CD4-positive, CD25-positive, alpha-beta regulatory T cell (primary cell): ENCODE results near the gene USP9X. TPM values are rescaled to one million over a fixed set of nuclear protein-coding genes. Genes with fewer than 3 reads are reported as not detected.
A peak's percentile ranks its signal among the peaks of the same experiment; 100 is the strongest.
"Not testable (repeated sequence)": the region's sequence is repeated elsewhere in the genome, so short reads cannot be mapped to it uniquely, and the experiment has no call there.

Source experiments
- ATAC-seq, 2 donors: fragments of 150-1000 bp; cut with Tn5 transposase; one replicate each; pipeline ENCODE4 v1.10.0; 2021; ENCODE audit warnings: low read depth in 2 of 2, moderate number of reproducible peaks in 2 of 2, moderate library complexity in 1 of 2
- DNase-seq, 3 donors: peaks; one replicate each; pipeline versions ENCODE4 v3.0.0 to v3.0.0-alpha.2; 2012 to 2022; ENCODE audit warnings: mixed read lengths in 1 of 3
- H3K27ac ChIP-seq: one replicate; pipeline ENCODE4 v1.7.0; 2013; ENCODE audit warnings: mild to moderate bottlenecking, low read length; ENCODE audit not compliant: insufficient read depth, poor library complexity, severe bottlenecking
- H3K27me3 ChIP-seq: one replicate; pipeline ENCODE4 v1.7.0; 2013; ENCODE audit warnings: low read length; ENCODE audit not compliant: control insufficient read depth, insufficient read depth
- H3K36me3 ChIP-seq: one replicate; pipeline ENCODE4 v1.7.0; 2013; ENCODE audit warnings: mild to moderate bottlenecking, low read length, moderate library complexity; ENCODE audit not compliant: control insufficient read depth, insufficient read depth
- H3K4me1 ChIP-seq: 2 replicates; pipeline ENCODE4 v1.7.0; 2013; ENCODE audit warnings: mild to moderate bottlenecking, low read length; ENCODE audit not compliant: insufficient read depth, control insufficient read depth, poor library complexity, severe bottlenecking
- H3K4me3 ChIP-seq: one replicate; pipeline ENCODE4 v1.7.0; 2013; ENCODE audit warnings: low read depth, mild to moderate bottlenecking, low read length, moderate library complexity
- H3K9me3 ChIP-seq, 2 experiments: 1 replicate in 1 of 2; 2 replicates in 1 of 2; pipeline ENCODE4 v1.7.0; 2013; ENCODE audit warnings: low read length in 2 of 2, mild to moderate bottlenecking in 1 of 2, moderate library complexity in 1 of 2; ENCODE audit not compliant: control insufficient read depth in 2 of 2
- H3K27ac Mint-ChIP-seq, 3 donors: one replicate each; pipeline ENCODE4 v1.8.0; 2020 to 2022; ENCODE audit warnings: mild to moderate bottlenecking in 3 of 3, mixed read lengths in 3 of 3, moderate library complexity in 2 of 3
- H3K27me3 Mint-ChIP-seq: one replicate; pipeline ENCODE4 v1.8.0; 2022; ENCODE audit warnings: mild to moderate bottlenecking, mixed read lengths
- H3K36me3 Mint-ChIP-seq: one replicate; pipeline ENCODE4 v1.8.0; 2020; ENCODE audit warnings: mixed read lengths
- H3K4me1 Mint-ChIP-seq, 4 donors: one replicate each; pipeline ENCODE4 v1.8.0; 2020 to 2022; ENCODE audit warnings: mixed read lengths in 4 of 4, mild to moderate bottlenecking in 1 of 4
- H3K4me3 Mint-ChIP-seq, 4 donors: one replicate each; pipeline ENCODE4 v1.8.0; 2020 to 2022; ENCODE audit warnings: mild to moderate bottlenecking in 4 of 4, mixed read lengths in 4 of 4, moderate library complexity in 3 of 4
- H3K9me3 Mint-ChIP-seq, 7 donors: one replicate each; pipeline ENCODE4 v1.8.0; 2020 to 2022; ENCODE audit warnings: mixed read lengths in 7 of 7, mild to moderate bottlenecking in 3 of 7, moderate library complexity in 2 of 7
- polyA plus RNA-seq, 4 donors: library from polyadenylated mRNA; unstranded; fragments of 300-500 nt; fragmentation: Illumina TruSeq; gene quantifications; one replicate each; pipeline ENCODE4 v1.2.3, GENCODE V29; 2021
- total RNA-seq: library from RNA; stranded (reverse); gene quantifications from one replicate; pipeline ENCODE4 v1.2.3, GENCODE V29; 2022

USP9X gene
- total and polyA plus RNA-seq, 5 donors from 2014 or later = 19.5 to 101 (median 23.0) TPM

DNA sequence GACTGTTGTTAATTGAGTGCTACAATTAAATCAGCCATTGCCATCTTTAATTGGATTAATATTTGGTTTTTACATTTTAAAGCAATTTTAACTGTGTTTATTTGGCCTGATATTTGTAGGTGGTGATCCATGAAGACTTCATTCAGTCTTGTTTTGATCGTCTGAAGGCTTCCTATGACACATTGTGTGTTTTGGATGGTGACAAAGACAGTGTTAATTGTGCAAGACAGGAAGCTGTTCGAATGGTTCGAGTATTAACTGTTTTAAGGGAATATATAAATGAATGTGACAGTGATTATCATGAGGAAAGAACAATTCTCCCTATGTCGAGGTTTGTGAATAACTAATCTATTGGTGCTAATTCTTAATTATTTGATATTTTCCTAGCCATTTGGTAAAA lies 82.6 kb downstream of the USP9X start:
- no peaks in the 10 kb centered on the region for H3K27me3 ChIP-seq
- H3K36me3 Mint-ChIP-seq = peaks cover 41% of the 10 kb centered on the region
- H3K27me3 Mint-ChIP-seq = no peaks in the 10 kb centered on the region
- H3K9me3 Mint-ChIP-seq = no peaks in the 10 kb centered on the region
- peaks cover 61% of the 10 kb centered on the region for H3K36me3 ChIP-seq
- no peak overlapping the region for H3K27ac ChIP-seq
- H3K9me3 ChIP-seq = no peaks in the 10 kb centered on the region
- H3K4me1 ChIP-seq = no peaks in the 10 kb centered on the region
- H3K4me3 ChIP-seq = no peak overlapping the region
- no peak overlapping the region for H3K27ac Mint-ChIP-seq
- no peak overlapping the region for H3K4me3 Mint-ChIP-seq
- H3K4me1 Mint-ChIP-seq = peaks cover 0 to 17% (median 2%) of the 10 kb centered on the region in 4 donors
- ATAC-seq (no peak), DNase-seq (no peak)

DNA sequence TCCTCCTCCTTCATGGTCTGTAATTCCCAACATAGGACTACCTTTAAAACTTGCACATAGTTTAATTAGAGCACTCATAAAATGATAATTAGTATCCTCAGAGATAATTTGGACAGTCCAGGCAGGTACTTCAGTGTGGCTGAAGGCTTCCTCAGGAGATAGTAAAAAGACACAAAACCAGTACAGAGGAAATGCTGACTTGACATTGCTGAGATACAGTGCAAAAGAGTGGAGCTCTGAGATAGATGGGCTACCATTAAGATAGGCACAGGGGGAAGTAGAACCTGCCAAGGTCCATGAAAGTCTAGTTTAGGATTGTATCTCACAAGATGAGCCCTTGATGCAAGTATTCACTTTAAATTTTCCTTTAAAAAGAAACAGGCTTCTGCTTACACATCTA lies 91.0 kb downstream of the USP9X start:
- Mint-ChIP-seq H3K4me1 (peaks cover 30 to 40% (median 32%) of the 10 kb centered on the region in 4 donors), H3K27ac (peak overlapping the region in 2 of 3 donors; percentile 8 to 15), H3K4me3 (no peak overlapping the region), H3K27me3 (no peaks in the 10 kb centered on the region), H3K36me3 (peaks cover 38% of the 10 kb centered on the region), H3K9me3 (no peaks in the 10 kb centered on the region)
- Histone ChIP-seq H3K27me3 (no peaks in the 10 kb centered on the region), H3K9me3 (no peaks in the 10 kb centered on the region), H3K4me3 (no peak overlapping the region), H3K4me1 (peaks cover 4% of the 10 kb centered on the region), H3K27ac (peak overlapping the region; percentile 33), H3K36me3 (peaks cover 24% of the 10 kb centered on the region)
- ATAC-seq (no peak), DNase-seq (no peak)

DNA sequence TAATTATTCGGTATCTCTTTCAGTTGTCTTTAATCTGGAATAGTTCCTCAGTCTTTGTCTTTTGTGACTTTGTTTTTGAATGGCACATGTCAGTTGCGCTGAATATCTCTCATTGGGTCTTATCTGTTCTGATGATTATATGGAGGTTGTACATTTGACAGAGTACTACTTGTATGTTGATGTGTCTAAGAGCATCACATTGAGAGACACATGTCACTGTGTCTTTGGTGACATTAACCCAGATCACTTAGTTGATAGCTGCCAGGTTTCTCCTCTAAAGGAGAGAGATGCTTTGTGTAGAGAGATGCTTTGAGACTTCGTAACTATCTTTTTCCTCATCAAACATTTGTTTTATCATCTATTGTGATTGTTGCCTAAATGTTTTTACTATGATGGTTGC lies 92.1 kb downstream of the USP9X start:
- H3K9me3 ChIP-seq = no peaks in the 10 kb centered on the region
- peak overlapping the region in 1 of 3 donors; percentile 41 for H3K27ac Mint-ChIP-seq
- no peak overlapping the region for H3K4me3 Mint-ChIP-seq
- H3K4me1 ChIP-seq = peaks cover 4% of the 10 kb centered on the region
- no peak overlapping the region for H3K4me3 ChIP-seq
- no peaks in the 10 kb centered on the region for H3K27me3 Mint-ChIP-seq
- H3K9me3 Mint-ChIP-seq = no peaks in the 10 kb centered on the region
- H3K4me1 Mint-ChIP-seq = peaks cover 30 to 41% (median 34%) of the 10 kb centered on the region in 4 donors
- peaks cover 33% of the 10 kb centered on the region for H3K36me3 Mint-ChIP-seq
- H3K27ac ChIP-seq = no peak overlapping the region
- ATAC-seq (no peak), DNase-seq (no peak)
- no peaks in the 10 kb centered on the region for H3K27me3 ChIP-seq
- peaks cover 15% of the 10 kb centered on the region for H3K36me3 ChIP-seq

DNA sequence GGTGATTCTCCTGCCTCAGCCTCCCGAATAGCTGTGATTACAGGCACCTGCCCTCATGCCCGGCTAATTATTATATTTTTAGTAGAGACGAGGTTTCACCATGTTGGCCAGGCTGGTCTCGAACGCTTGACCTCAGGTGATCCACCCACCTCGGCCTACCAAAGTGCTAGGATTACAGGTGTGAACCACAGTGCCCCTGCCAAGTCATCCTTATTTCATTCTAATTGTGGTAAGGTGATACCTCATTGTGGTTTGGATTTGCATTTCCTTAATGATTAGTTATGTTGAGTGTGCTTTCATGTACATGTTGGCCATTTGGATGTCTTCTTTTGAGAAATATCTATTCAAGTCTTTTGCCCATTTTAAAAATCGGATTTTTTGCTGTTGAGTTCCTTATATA lies 93.0 kb downstream of the USP9X start:
- Mint-ChIP-seq H3K36me3 (peaks cover 27% of the 10 kb centered on the region), H3K9me3 (no peaks in the 10 kb centered on the region), H3K4me3 (peak overlapping the region in 1 of 4 donors; percentile 33), H3K27me3 (no peaks in the 10 kb centered on the region), H3K27ac (peak overlapping the region in 1 of 3 donors; percentile 55), H3K4me1 (peaks cover 30 to 42% (median 33%) of the 10 kb centered on the region in 4 donors)
- peaks cover 4% of the 10 kb centered on the region for H3K4me1 ChIP-seq
- no peak overlapping the region for H3K4me3 ChIP-seq
- ATAC-seq (no peak), DNase-seq (no peak)
- H3K36me3 ChIP-seq = peaks cover 6% of the 10 kb centered on the region
- H3K9me3 ChIP-seq = no peaks in the 10 kb centered on the region
- no peak overlapping the region for H3K27ac ChIP-seq
- no peaks in the 10 kb centered on the region for H3K27me3 ChIP-seq

DNA sequence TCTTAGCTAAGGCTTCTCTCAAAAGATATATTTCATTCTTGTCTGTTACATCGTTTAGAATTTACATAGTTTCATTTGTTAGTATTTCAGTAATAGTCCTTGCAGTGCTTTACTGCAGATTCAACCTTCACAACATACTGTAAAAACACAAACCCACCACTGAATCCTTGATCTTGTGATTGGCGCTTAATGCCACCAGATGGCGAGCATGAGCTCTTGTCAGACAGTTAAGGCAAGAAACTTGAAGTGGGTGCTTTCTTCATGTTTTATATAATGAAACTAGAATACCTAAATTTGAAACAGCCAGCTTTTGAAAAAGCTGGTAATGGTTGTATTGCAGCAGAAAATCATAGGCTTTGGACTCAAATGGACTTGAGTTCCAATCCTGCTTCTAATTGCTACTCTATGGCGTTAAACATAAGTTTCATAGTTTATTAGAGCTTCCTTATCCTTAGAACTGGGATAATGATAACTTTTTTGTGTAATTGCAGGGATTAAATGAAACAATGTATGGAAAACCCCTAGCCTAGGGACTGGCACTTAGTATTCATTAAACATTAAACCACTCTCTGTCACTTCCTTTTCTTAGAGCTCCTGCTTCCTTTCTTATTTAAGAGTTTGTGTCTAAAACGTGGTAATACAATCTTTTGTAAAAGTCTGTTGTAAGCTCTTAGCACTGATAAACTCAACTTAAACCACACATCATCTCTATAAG lies 95.1 kb downstream of the USP9X start:
- H3K27me3 Mint-ChIP-seq = no peaks in the 10 kb centered on the region
- Histone ChIP-seq H3K4me3 (peak overlapping the region; percentile 54), H3K27me3 (no peaks in the 10 kb centered on the region), H3K9me3 (no peaks in the 10 kb centered on the region), H3K27ac (no peak overlapping the region), H3K4me1 (peaks cover 4% of the 10 kb centered on the region), H3K36me3 (peaks cover 17% of the 10 kb centered on the region)
- peak overlapping the region in 1 of 4 donors; percentile 25 for H3K4me3 Mint-ChIP-seq
- DNase-seq = peak; percentile 11 to 82 (median 66)
- peaks cover 30 to 53% (median 34%) of the 10 kb centered on the region in 4 donors for H3K4me1 Mint-ChIP-seq
- H3K27ac Mint-ChIP-seq = peak overlapping the region in 2 of 3 donors; percentile 50 to 86
- peaks cover 37% of the 10 kb centered on the region for H3K36me3 Mint-ChIP-seq
- no peaks in the 10 kb centered on the region for H3K9me3 Mint-ChIP-seq
- peak; percentile 47 to 63 for ATAC-seq

DNA sequence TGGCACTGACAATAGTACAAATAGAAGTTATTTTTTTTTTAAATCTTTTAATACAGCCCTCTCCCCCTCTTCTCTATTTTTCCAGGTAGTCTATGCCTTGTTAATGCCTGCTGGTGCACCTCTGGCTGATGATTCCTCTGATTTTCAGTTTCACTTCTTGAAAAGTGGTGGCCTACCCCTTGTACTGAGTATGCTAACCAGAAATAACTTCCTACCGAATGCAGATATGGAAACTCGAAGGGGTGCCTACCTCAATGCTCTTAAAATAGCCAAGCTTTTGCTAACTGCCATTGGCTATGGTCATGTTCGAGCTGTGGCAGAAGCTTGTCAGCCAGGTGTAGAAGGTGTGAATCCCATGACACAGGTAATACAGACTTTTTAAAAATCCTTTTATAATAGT lies 99.1 kb downstream of the USP9X start:
- Mint-ChIP-seq H3K27ac (peak overlapping the region in 1 of 3 donors; percentile 65), H3K9me3 (no peaks in the 10 kb centered on the region), H3K27me3 (no peaks in the 10 kb centered on the region), H3K36me3 (peaks cover 52% of the 10 kb centered on the region), H3K4me3 (peak overlapping the region in 1 of 4 donors; percentile 71), H3K4me1 (peaks cover 13 to 30% (median 20%) of the 10 kb centered on the region in 4 donors)
- Histone ChIP-seq H3K4me1 (peaks cover 4% of the 10 kb centered on the region), H3K27ac (no peak overlapping the region), H3K36me3 (peaks cover 41% of the 10 kb centered on the region), H3K9me3 (no peaks in the 10 kb centered on the region), H3K27me3 (no peaks in the 10 kb centered on the region), H3K4me3 (no peak overlapping the region)
- ATAC-seq (no peak), DNase-seq (peak in 1 of 3 donors; percentile 7)

DNA sequence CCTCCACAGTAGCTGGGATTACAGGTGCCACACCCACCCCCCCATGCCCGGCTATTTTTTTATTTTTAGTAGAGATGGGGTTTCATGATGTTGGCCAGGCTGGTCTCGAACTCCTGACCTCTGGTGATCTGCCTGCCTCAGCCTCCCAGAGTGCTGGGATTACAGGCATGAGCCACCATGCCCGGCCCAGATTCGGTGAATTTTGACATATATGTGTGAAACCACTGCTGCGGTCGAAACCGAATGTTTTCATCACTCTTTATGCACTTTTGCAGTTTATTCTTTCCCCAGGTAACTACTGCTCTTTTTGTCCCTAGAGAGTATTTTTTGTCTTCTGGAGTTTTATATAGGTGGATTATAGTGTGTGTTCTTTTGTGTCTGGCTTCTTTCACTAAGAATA lies 101.7 kb downstream of the USP9X start:
- H3K4me3 Mint-ChIP-seq, H3K27ac ChIP-seq, DNase-seq, ATAC-seq, H3K9me3 ChIP-seq, H3K4me3 ChIP-seq, H3K4me1 ChIP-seq, H3K27me3 Mint-ChIP-seq, H3K27me3 ChIP-seq, H3K9me3 Mint-ChIP-seq: not testable (repeated sequence)
- H3K4me1 Mint-ChIP-seq = peaks cover 0 to 15% (median 10%) of the 10 kb centered on the region in 4 donors
- H3K36me3 Mint-ChIP-seq = peaks cover 67% of the 10 kb centered on the region
- H3K27ac Mint-ChIP-seq = peak overlapping the region in 1 of 3 donors; percentile 33
- H3K36me3 ChIP-seq = peaks cover 62% of the 10 kb centered on the region

DNA sequence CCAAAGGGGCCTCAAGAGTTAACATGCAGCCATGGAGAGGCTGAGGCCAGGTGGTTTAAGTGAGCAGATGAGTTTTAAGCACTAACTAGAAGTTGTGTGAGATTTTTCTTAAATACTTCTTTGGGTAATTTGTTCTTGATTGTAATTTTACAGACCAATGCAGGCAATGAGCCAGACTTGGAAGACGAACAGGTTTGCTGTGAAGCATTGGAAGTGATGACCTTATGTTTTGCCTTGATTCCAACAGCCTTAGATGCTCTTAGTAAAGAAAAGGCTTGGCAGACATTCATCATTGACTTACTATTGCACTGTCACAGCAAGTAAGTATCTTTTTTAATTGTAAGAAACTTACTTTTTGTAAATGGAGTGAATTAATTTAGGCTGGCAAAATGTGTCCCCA lies 103.9 kb downstream of the USP9X start:
- Mint-ChIP-seq H3K27me3 (no peaks in the 10 kb centered on the region), H3K36me3 (peaks cover 67% of the 10 kb centered on the region), H3K4me1 (peaks cover 0 to 13% (median 8%) of the 10 kb centered on the region in 4 donors), H3K4me3 (no peak overlapping the region), H3K9me3 (no peaks in the 10 kb centered on the region), H3K27ac (no peak overlapping the region)
- DNase-seq (no peak), ATAC-seq (no peak)
- H3K27me3 ChIP-seq = no peaks in the 10 kb centered on the region
- peaks cover 65% of the 10 kb centered on the region for H3K36me3 ChIP-seq
- H3K4me1 ChIP-seq = no peaks in the 10 kb centered on the region
- H3K27ac ChIP-seq = no peak overlapping the region
- H3K4me3 ChIP-seq = no peak overlapping the region
- H3K9me3 ChIP-seq = no peaks in the 10 kb centered on the region
